NCI-H146 treated with DMSO at 0.1 percent for 48 hours (cell line): ENCODE data around the gene MAPK4.
"Not testable (repeated sequence)": the region's sequence is repeated elsewhere in the genome, so short reads cannot be mapped to it uniquely, and the experiment has no call there.

Experiments used
- DNase-seq: peaks from one replicate; lab custom pipeline; 2025; ENCODE audit not compliant: unreplicated experiment; lab: John Stamatoyannopoulos, UW

Gene MAPK4

GRCh38 chr18:50559752-50560680 lies at the start of gene MAPK4:
Gene MAPK4 (plus strand): TSS chr18:50560087. CDS start chr18:50663959, 103,872 bp downstream.
- DNase-seq, result peak; percentile 61

GRCh38 chr18:50517277-50517676 lies 42.6 kb upstream of the MAPK4 start:
- not testable (repeated sequence) for DNase-seq

GRCh38 chr18:50518787-50519546 lies 40.9 kb upstream of the MAPK4 start:
- no peak for DNase-seq

DNA sequence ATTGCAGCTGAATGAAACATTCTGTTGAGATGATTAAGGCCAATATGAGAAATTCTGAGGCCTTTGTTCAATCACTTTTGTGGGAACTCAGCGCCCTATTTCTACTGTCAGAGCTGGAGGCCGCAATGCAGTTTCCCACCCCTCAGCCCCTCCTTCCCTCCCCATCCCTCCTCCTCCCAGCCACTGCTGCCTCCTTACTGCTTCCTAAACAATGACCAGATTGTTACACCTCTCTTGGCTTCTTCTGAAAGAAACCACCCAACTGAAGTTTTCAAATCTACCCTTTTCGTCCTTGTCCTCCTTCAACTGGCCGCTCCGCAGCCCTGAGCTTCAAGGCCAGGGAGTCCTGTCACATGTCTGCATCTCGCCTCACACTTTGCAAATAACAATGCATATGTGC lies 36.7 kb upstream of the MAPK4 start:
- DNase-seq, result no peak

DNA sequence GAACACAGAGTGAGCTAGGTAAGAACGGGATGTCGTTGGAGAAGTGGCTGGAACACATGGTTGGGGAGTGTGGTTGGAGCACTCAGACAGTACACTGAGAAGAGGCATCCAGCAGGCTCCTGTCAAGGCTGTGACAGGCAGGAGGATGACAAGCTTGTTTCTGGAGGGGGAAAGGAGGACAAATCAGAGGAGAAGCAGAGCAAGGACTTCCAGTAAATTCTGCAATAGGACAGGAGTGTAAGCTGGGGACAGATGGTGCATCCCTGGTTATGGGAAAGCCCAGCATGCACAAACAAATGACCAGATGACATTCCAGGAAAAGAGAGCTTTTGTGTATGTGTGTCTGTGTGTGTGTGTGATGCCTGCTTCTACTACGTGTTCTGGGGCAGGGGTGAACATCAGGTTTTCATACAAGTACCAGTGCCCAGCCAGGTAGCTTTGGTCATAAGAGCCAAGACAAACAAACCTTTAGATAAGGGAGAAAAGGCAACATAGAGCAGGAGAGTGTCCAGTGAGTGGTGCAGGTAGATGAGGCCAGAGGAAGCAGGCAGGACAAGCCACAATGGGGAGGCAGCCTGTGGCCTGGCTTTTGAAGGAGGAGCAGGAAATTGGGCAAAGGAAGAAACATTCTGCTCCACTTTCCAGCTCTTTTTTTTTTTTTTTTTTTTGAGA lies 32.1 kb upstream of the MAPK4 start:
- peak; percentile 88 for DNase-seq

GRCh38 chr18:50528806-50529205 lies 31.1 kb upstream of the MAPK4 start:
- no peak for DNase-seq

DNA sequence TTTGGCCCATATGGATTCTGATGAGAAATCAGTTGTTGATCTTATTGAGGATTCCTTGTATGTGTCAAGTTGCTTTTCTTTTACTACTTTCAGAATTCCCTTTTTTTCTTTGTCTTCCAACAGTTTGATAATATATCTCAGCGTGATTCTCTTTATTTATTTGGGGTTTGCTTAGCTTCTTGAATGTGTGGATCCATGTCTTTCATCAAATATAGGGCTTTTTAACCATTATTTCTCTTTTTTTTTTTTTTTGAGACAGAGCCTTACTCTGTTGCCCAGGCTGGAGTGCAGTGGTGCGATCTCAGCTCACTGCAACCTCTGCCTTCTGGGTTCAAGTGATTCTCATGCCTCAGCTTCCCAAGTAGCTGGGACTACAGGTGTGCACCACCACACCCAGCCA lies 26.1 kb upstream of the MAPK4 start:
- DNase-seq, result not testable (repeated sequence)

GRCh38 chr18:50544476-50544875 lies 15.4 kb upstream of the MAPK4 start:
- not testable (repeated sequence) for DNase-seq

DNA sequence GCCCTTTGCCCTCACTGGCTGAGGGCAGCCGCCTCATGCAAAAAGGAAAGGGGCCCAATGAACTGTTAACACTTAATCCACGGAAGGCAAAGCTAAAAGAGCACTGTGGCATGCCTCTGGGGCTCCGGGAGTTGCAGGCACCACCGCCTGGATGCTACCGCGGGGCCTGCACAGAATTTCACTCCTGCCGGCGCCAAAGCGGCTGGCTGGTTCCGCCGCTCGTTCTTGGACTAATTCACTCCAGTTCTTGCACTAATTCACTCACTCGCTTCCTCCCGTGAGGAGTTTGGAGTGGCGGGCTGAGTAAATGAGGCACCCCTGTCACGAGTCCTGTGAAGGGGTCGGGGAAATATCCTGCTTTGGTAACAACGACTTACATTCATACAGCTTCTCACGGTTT lies 14.0 kb upstream of the MAPK4 start:
- DNase-seq, result no peak

GRCh38 chr18:50548160-50548559 lies 11.7 kb upstream of the MAPK4 start:
- no peak for DNase-seq

DNA sequence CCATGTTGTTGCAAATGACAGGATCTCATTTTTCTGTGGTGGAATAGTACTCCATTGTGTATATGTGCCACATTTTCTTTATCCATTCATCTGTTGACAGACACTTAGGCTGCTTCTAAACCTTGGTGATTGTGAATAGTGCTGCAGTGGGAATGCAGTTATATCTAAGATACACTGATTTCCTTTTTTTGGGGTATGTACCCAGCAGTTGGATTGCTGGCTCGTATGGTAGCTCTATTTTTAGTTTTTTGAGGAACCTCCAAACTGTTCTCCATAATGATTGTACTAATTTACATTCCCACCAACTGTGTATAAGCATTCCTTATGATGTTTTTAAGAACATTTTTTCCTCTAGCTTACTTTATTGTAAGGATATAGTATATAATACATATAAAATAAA lies 8.2 kb upstream of the MAPK4 start:
- not testable (repeated sequence) for DNase-seq

- DNase-seq, result no peak
These were observed 1.7 kb upstream of the MAPK4 start for GRCh38 chr18:50558157-50558556.

DNA sequence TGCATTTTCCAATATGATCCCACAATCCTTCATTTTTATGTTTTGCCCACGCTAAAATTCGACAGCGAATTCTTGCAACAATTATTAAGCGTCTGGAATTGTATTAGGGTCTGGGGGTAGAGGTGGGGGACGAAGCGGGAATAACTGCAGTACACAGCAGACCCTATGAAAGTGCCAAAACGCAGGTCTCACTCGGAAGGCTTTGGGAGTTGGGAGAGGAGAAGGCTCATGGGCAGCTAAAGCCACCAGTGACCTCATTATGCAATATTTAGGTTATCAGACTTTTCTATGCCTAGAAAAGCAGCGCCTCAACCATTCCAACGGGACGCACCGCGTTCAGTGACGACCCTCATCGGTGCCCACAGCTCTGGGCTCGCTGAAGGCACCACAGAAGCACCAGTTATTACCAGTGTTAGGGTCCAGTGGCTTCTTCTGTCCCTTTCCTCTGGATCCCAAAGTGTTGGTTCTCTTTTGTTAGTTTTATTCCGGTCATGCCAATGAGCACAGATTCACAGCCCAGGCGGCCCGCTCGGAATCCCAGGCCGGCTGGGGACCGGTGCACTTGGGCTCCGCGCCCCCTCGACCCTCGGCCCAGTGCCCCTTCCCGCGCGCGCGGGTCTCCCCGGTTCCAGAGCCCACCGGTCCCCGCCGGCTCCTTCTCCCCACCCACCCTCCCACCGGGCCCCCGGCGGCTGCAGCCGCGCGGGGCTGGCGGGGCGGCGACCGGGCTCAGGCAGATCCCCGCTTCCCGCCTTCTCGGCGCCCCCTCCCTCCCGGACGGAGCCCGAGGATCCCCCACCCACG lies 737 bp upstream of the MAPK4 start:
- peak; percentile 54 for DNase-seq

DNA sequence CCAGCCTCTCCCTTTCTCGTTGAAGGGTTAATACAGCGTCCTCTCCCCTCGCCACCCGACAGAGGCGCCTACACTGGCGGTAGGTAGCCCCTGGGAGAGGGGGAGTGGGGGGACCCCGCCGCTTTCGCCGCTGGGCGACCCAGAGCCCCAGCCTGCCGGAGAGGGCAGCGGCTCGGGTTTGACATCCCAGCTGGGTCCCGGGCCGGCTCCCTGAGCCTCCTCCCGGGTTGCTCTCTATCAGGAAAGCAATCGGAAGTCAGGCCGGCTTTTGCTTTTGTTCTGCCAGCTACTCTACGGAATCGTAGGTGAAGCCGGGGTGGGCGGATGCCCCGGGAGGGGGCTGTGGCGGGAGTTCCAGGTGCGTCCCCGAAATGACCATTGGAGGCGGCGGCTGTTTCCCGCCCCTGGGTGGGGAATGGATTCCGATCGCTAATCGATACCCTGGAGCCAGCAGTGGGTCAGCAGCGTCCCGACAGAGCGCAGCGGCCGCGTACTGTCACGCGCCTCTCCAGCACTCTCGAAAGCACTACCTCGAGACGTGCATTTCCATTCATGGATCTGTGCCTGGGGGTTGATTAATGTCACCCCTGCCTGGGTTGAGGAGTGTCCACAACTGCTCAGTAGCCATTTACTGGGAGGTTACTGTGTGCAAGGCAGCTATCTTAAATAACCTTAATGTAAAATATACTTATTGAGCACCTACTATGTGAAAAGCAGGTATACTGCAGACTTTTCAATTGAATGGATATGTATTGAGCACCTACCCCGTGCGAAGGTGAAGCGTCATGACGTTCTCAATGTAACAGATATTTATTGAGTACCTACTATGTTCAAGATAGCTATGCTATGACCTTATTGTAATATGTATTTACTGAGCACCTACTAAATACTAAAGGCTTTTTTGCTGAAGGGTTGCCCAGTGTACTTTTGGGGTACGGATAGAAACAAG lies 1.1 kb downstream of the MAPK4 start:
- peak; percentile 53 for DNase-seq

GRCh38 chr18:50562258-50562657 lies 2.4 kb downstream of the MAPK4 start:
- DNase-seq, result not testable (repeated sequence)

GRCh38 chr18:50562686-50563085 lies 2.8 kb downstream of the MAPK4 start:
- no peak for DNase-seq

GRCh38 chr18:50563376-50563775 lies 3.5 kb downstream of the MAPK4 start:
- no peak for DNase-seq

GRCh38 chr18:50569930-50570329 lies 10.0 kb downstream of the MAPK4 start:
- DNase-seq, result no peak

DNA sequence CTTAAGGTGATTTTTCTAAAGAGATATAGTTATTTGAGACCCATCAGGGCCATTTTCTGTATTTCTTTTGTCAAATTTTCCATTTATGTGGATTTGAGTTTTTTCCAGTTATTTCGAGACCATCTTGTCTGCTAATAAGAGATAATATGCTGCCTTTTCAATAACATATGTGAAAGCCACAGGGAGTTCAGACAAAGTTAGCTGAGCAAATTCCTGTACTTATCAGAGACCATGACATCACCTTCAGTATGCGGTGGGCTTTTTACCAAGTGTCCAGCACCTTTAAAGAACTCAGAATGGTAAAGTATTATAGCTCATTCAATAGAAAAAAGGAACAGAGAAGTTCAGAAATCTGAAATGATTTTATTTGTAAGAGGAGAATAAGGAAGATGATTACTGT lies 11.7 kb downstream of the MAPK4 start:
- DNase-seq, result no peak

DNA sequence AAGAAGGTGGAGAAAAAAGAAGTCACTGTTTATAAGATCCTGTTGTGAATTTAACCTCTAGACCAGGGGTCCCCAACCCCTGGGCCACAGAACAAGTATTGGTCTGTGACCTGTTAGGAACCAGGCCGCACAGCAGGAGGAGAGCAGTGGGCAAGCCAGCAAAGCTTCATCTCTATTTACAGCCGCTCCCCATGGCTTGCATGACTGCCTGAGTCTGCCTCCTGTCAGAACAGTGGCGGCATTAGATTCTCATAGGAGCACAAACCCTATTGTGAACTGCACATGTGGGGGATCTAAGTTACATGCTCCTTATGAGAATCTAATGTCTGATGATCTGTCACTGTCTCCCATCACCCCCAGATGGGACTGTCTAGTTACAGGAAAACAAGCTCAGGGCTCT lies 13.3 kb downstream of the MAPK4 start:
- peak; percentile 60 for DNase-seq
